Transverse colon (tissue), 4 donors: ENCODE data around the gene SUGCT. TPM values are rescaled to one million over a fixed set of nuclear protein-coding genes. Genes with fewer than 3 reads are reported as not detected.

Source experiments
- DNase-seq: peaks from one replicate; pipeline ENCODE4 v3.0.0-alpha.2; 2019
- H3K27ac ChIP-seq, 4 donors: fragments of 200-600 bp; sonication (generic); 2 replicates each; pipeline ENCODE4 v1.5.1; 2016 to 2018; ENCODE audit warnings: inconsistent platforms in 4 of 4
- H3K27me3 ChIP-seq: fragments of 200-600 bp; sonication (generic); 2 replicates; pipeline ENCODE4 v1.5.1; 2017; ENCODE audit warnings: inconsistent platforms
- H3K36me3 ChIP-seq, 4 donors: fragments of 200-600 bp; sonication (generic); 2 replicates each; pipeline ENCODE4 v1.5.1; 2017 to 2019; ENCODE audit warnings: inconsistent platforms in 4 of 4
- H3K4me1 ChIP-seq, 4 donors: fragments of 200-600 bp; sonication (generic); 2 replicates each; pipeline ENCODE4 v1.5.1; 2017 to 2020; ENCODE audit warnings: inconsistent platforms in 4 of 4
- H3K4me3 ChIP-seq, 4 donors: fragments of 200-600 bp; sonication (generic); 1 replicate in 1 of 4; 2 replicates in 3 of 4; pipeline versions ENCODE4 v1.5.1 to v1.6.1; 2017 to 2019; ENCODE audit warnings: inconsistent platforms in 4 of 4
- H3K9me3 ChIP-seq, 2 donors: fragments of 200-600 bp; sonication (generic); 2 replicates each; pipeline ENCODE4 v1.5.1; 2017 to 2019; ENCODE audit warnings: inconsistent platforms in 2 of 2
- CTCF ChIP-seq, 5 experiments: fragments of 200-600 bp in 3 of 5; fragments of 450-650 bp in 2 of 5; sonication (generic) in 3 of 5; IDR thresholded peaks; 1 replicate in 2 of 5; 2 replicates in 3 of 5; pipeline ENCODE4 v1.5.1; 2016 to 2017; ENCODE audit warnings: antibody characterized with exemption in 5 of 5, inconsistent platforms in 3 of 5, mild to moderate bottlenecking in 2 of 5, moderate library complexity in 1 of 5
- EP300 ChIP-seq: sonication (generic); formaldehyde crosslinking; IDR thresholded peaks from one replicate; pipeline ENCODE4 v1.6.1; 2017; ENCODE audit warnings: antibody characterized with exemption, low read depth
- POLR2A ChIP-seq: fragments of 450-650 bp; IDR thresholded peaks from one replicate; pipeline ENCODE4 v1.6.1; 2016; ENCODE audit warnings: antibody characterized with exemption, mild to moderate bottlenecking, moderate library complexity
- POLR2AphosphoS5 ChIP-seq, 3 donors: sonication (generic); formaldehyde crosslinking; IDR thresholded peaks; one replicate each; pipeline ENCODE4 v1.6.1; 2016; ENCODE audit warnings: antibody characterized with exemption in 3 of 3
- WGBS, 2 donors: methylation state at CpG; one replicate each; pipeline ENCODE4 v1.1.5; 2018; ENCODE audit warnings: low coverage in 1 of 2; 5-methylcytosine and 5-hydroxymethylcytosine counted together
- in situ Hi-C, 4 donors: fragments of 200-750 bp; cut with MboI; loops; one replicate each; pipeline versions ENCODE4 v1.15.0 to v1.15.1; 2017; ENCODE audit warnings: low sequenced_read_pairs in 3 of 4, low pct_ligation_motif_present in 1 of 4, low pct_unique_long_range_greater_than_20kb in 1 of 4
- intact Hi-C: fragments of 100-400 bp; cut with DNase I; formaldehyde crosslinking; loops from one replicate; pipeline ENCODE4 v1.15.1; 2023; ENCODE audit warnings: low total_unique reads
- total RNA-seq, 4 donors: library from RNA; depleted of rRNA; stranded (reverse); fragments of >200 nt; gene quantifications; one replicate each; pipeline ENCODE4 v1.1.0, GENCODE V29; 2016

SUGCT gene
- total RNA-seq, 4 donors from 2014 or later, result 2.6 to 44.5 (median 15.9) TPM

GRCh38 chr7:40324914-40325313, 190.1 kb downstream of the SUGCT start:
- no peak for TF ChIP-seq POLR2AphosphoS5 (IDR thresholded peaks at IDR 0.05)
- TF ChIP-seq EP300, result no peak
- no peak for TF ChIP-seq POLR2A
- TF ChIP-seq CTCF (IDR thresholded peaks at IDR 0.05), result no peak
- intact Hi-C loops, result no loop called here
- in situ Hi-C loops, result loop anchor here (10.0 to 25.0 kb wide), 4 partner anchors 287 to 1387 kb away; partner anchors contain the start of gene INHBA (in 3 of the 4)
- Histone ChIP-seq H3K27me3 (no peaks in the 10 kb centered on the region), H3K4me3 (no peak overlapping the region), H3K36me3 (no peaks in the 10 kb centered on the region), H3K9me3 (no peaks in the 10 kb centered on the region), H3K4me1 (peaks cover 0 to 18% (median 4%) of the 10 kb centered on the region in 4 donors), H3K27ac (no peak overlapping the region)
- DNase-seq, result no peak

- DNase-seq, result no peak
- no peak overlapping the region for H3K27ac ChIP-seq
- in situ Hi-C loops (loop anchor here (10.0 to 25.0 kb wide), 4 partner anchors 285 to 1385 kb away; partner anchors contain the start of gene INHBA (in 3 of the 4)), intact Hi-C loops (no loop called here)
- H3K27me3 ChIP-seq, result no peaks in the 10 kb centered on the region
- TF ChIP-seq POLR2A (no peak), EP300 (no peak), POLR2AphosphoS5 (IDR thresholded peaks at IDR 0.05) (no peak), CTCF (IDR thresholded peaks at IDR 0.05) (no peak)
- WGBS, 2 donors, result 83 to 89% methylated on average over 2 of the region's 2 CpGs
- peaks cover 0 to 25% (median 8%) of the 10 kb centered on the region in 4 donors for H3K4me1 ChIP-seq
- no peaks in the 10 kb centered on the region for H3K36me3 ChIP-seq
- H3K9me3 ChIP-seq, result no peaks in the 10 kb centered on the region
- no peak overlapping the region for H3K4me3 ChIP-seq
Observed at GRCh38 chr7:40327113-40327512, 192.3 kb downstream of the SUGCT start.

GRCh38 chr7:40327873-40328272, 193.1 kb downstream of the SUGCT start:
- intact Hi-C loops, result loop anchor here (2.0 kb wide), 1 partner anchor 125 kb away; no protein-coding TSS in a partner anchor
- H3K27me3 ChIP-seq, result no peaks in the 10 kb centered on the region
- no peak overlapping the region for H3K27ac ChIP-seq
- TF ChIP-seq POLR2A, result no peak
- no peaks in the 10 kb centered on the region for H3K9me3 ChIP-seq
- no peak overlapping the region for H3K4me3 ChIP-seq
- in situ Hi-C loops, result loop anchor here (10.0 to 25.0 kb wide), 4 partner anchors 284 to 1384 kb away; partner anchors contain the start of gene INHBA (in 3 of the 4)
- H3K4me1 ChIP-seq, result peaks cover 0 to 25% (median 8%) of the 10 kb centered on the region in 4 donors
- H3K36me3 ChIP-seq, result no peaks in the 10 kb centered on the region
- DNase-seq, result no peak

GRCh38 chr7:40329601-40330153, 194.9 kb downstream of the SUGCT start:
- in situ Hi-C loops (loop anchor here (10.0 to 25.0 kb wide), 4 partner anchors 283 to 1383 kb away; partner anchors contain the start of gene INHBA (in 3 of the 4)), intact Hi-C loops (loop anchor here (2.0 kb wide), 1 partner anchor 127 kb away; no protein-coding TSS in a partner anchor)
- TF ChIP-seq CTCF (IDR thresholded peaks at IDR 0.05) (peak; percentile 65 to 80 (median 74)), POLR2A (no peak)
- H3K4me1 ChIP-seq, result peaks cover 0 to 21% (median 7%) of the 10 kb centered on the region in 4 donors
- WGBS, 2 donors, result 25 to 50% methylated on average over 1 of the region's 1 CpG
- no peaks in the 10 kb centered on the region for H3K9me3 ChIP-seq
- H3K4me3 ChIP-seq, result no peak overlapping the region
- peak overlapping the region in 1 of 4 donors; percentile 1 for H3K27ac ChIP-seq
- H3K27me3 ChIP-seq, result no peaks in the 10 kb centered on the region
- DNase-seq, result no peak
- no peaks in the 10 kb centered on the region for H3K36me3 ChIP-seq
